Suprapubic skin (tissue), 4 donors: ENCODE results near the gene WBP1L. TPM values are rescaled to one million over a fixed set of nuclear protein-coding genes. Genes with fewer than 3 reads are reported as not detected.
A peak's percentile ranks its signal among the peaks of the same experiment; 100 is the strongest.
"Not testable (repeated sequence)": the region's sequence is repeated elsewhere in the genome, so short reads cannot be mapped to it uniquely, and the experiment has no call there.

Experiments
- DNase-seq, 2 donors: peaks; one replicate each; pipeline ENCODE4 v3.0.0-alpha.2; 2019; ENCODE audit warnings: low spot score in 2 of 2
- H3K27ac ChIP-seq: fragments of 200-600 bp; sonication (generic); one replicate; pipeline ENCODE4 v1.5.1; 2019
- H3K27me3 ChIP-seq: fragments of 200-600 bp; sonication (generic); one replicate; pipeline ENCODE4 v1.5.1; 2019
- H3K36me3 ChIP-seq: fragments of 200-600 bp; sonication (generic); one replicate; pipeline ENCODE4 v1.5.1; 2019
- H3K4me1 ChIP-seq: fragments of 200-600 bp; sonication (generic); one replicate; pipeline ENCODE4 v1.5.1; 2019
- H3K4me3 ChIP-seq: fragments of 200-600 bp; sonication (generic); one replicate; pipeline ENCODE4 v1.5.1; 2019; ENCODE audit warnings: mild to moderate bottlenecking
- H3K9me3 ChIP-seq: fragments of 200-600 bp; sonication (generic); one replicate; pipeline ENCODE4 v1.5.1; 2019
- CTCF ChIP-seq, 2 donors: fragments of 200-600 bp in 1 of 2; fragments of 450-650 bp in 1 of 2; sonication (generic) in 1 of 2; IDR thresholded peaks; one replicate each; pipeline ENCODE4 v1.5.1; 2016 to 2019; ENCODE audit warnings: antibody characterized with exemption in 2 of 2, mild to moderate bottlenecking in 1 of 2, moderate library complexity in 1 of 2
- EP300 ChIP-seq: sonication (generic); formaldehyde crosslinking; IDR thresholded peaks from one replicate; pipeline ENCODE4 v1.6.1; 2017; ENCODE audit warnings: antibody characterized with exemption
- POLR2A ChIP-seq, 2 donors: fragments of 450-650 bp; IDR thresholded peaks; one replicate each; pipeline ENCODE4 v1.6.1; 2017; ENCODE audit warnings: antibody characterized with exemption in 2 of 2, mild to moderate bottlenecking in 2 of 2, moderate library complexity in 2 of 2
- POLR2AphosphoS5 ChIP-seq, 3 donors: sonication (generic); formaldehyde crosslinking; IDR thresholded peaks; one replicate each; pipeline ENCODE4 v1.6.1; 2017; ENCODE audit warnings: antibody characterized with exemption in 3 of 3
- WGBS: methylation state at CpG from one replicate; pipeline ENCODE4 v1.1.5; 2018; 5-methylcytosine and 5-hydroxymethylcytosine counted together
- total RNA-seq, 4 donors: library from RNA; depleted of rRNA; stranded (reverse); fragments of >200 nt; gene quantifications; one replicate each; pipeline ENCODE4 v1.1.0, GENCODE V29; 2016

Gene WBP1L
- total RNA-seq, 4 donors from 2014 or later = 103 to 166 (median 125) TPM

GRCh38 chr10:102714621-102715455, 28.9 kb upstream of the WBP1L start, which contains the start of gene SFXN2:
Gene SFXN2, plus strand, starts transcription at chr10:102714636. Its CDS starts 12,001 bp downstream, at chr10:102726637.
- Histone ChIP-seq H3K27me3 (no peaks in the 10 kb centered on the region), H3K4me1 (peaks cover 9% of the 10 kb centered on the region), H3K4me3 (peak within 1 kb of the TSS; percentile 88), H3K27ac (peak within 1 kb of the TSS; percentile 84), H3K9me3 (no peaks in the 10 kb centered on the region), H3K36me3 (no peaks in the 10 kb centered on the region)
- TF ChIP-seq POLR2AphosphoS5 (IDR thresholded peaks at IDR 0.05) (no peak), POLR2A (IDR thresholded peaks at IDR 0.05) (no peak), EP300 (no peak), CTCF (IDR thresholded peaks at IDR 0.05) (no peak)
- WGBS = 9% methylated on average over 26 of the region's 46 CpGs
- DNase-seq = peak in 1 of 2 donors; percentile 80

GRCh38 chr10:102715880-102716279, 27.9 kb upstream of the WBP1L start:
- TF ChIP-seq CTCF (IDR thresholded peaks at IDR 0.05) (no peak), EP300 (no peak), POLR2AphosphoS5 (IDR thresholded peaks at IDR 0.05) (no peak), POLR2A (IDR thresholded peaks at IDR 0.05) (no peak)
- no peaks in the 10 kb centered on the region for H3K9me3 ChIP-seq
- H3K27me3 ChIP-seq = no peaks in the 10 kb centered on the region
- H3K4me1 ChIP-seq = peaks cover 9% of the 10 kb centered on the region
- 64% methylated on average over 1 of the region's 1 CpG for WGBS
- no peak overlapping the region for H3K27ac ChIP-seq
- no peak for DNase-seq
- H3K36me3 ChIP-seq = no peaks in the 10 kb centered on the region
- no peak overlapping the region for H3K4me3 ChIP-seq

- H3K27me3 ChIP-seq, H3K4me1 ChIP-seq, H3K4me3 ChIP-seq, H3K27ac ChIP-seq, H3K9me3 ChIP-seq, DNase-seq, H3K36me3 ChIP-seq: not testable (repeated sequence)
- WGBS = 91% methylated on average over 18 of the region's 18 CpGs
Measured at GRCh38 chr10:102716900-102717565, 26.7 kb upstream of the WBP1L start.

- no peaks in the 10 kb centered on the region for H3K27me3 ChIP-seq
- no peaks in the 10 kb centered on the region for H3K9me3 ChIP-seq
- no peak overlapping the region for H3K4me3 ChIP-seq
- WGBS = 53% methylated on average over 3 of the region's 3 CpGs
- DNase-seq = no peak
- H3K36me3 ChIP-seq = no peaks in the 10 kb centered on the region
- TF ChIP-seq CTCF (IDR thresholded peaks at IDR 0.05) (no peak), POLR2A (IDR thresholded peaks at IDR 0.05) (no peak), POLR2AphosphoS5 (IDR thresholded peaks at IDR 0.05) (no peak), EP300 (no peak)
- no peak overlapping the region for H3K27ac ChIP-seq
- H3K4me1 ChIP-seq = peaks cover 9% of the 10 kb centered on the region
Measured at GRCh38 chr10:102718220-102718619, 25.5 kb upstream of the WBP1L start.

GRCh38 chr10:102720337-102720736, 23.4 kb upstream of the WBP1L start:
- H3K27me3 ChIP-seq = no peaks in the 10 kb centered on the region
- no peak overlapping the region for H3K4me3 ChIP-seq
- no peak for DNase-seq
- peaks cover 2% of the 10 kb centered on the region for H3K4me1 ChIP-seq
- H3K27ac ChIP-seq = no peak overlapping the region
- TF ChIP-seq CTCF (IDR thresholded peaks at IDR 0.05) (no peak), POLR2AphosphoS5 (IDR thresholded peaks at IDR 0.05) (no peak), EP300 (no peak), POLR2A (IDR thresholded peaks at IDR 0.05) (no peak)
- WGBS = 84% methylated on average over 3 of the region's 3 CpGs
- no peaks in the 10 kb centered on the region for H3K36me3 ChIP-seq
- H3K9me3 ChIP-seq = no peaks in the 10 kb centered on the region
